Loucy (cell line): ENCODE measurements around the gene RPL12.

Source experiments
- H2AFZ ChIP-seq: fragments of 200-600 bp; sonication (generic); 2 replicates; pipeline ENCODE4 v1.6.0; 2016; ENCODE audit warnings: antibody characterized with exemption, mild to moderate bottlenecking, low read length, moderate library complexity
- H3F3A ChIP-seq: fragments of 200-600 bp; 2 replicates; pipeline ENCODE4 v1.6.0; 2016; ENCODE audit warnings: antibody characterized with exemption, low read depth, mild to moderate bottlenecking
- H3K27me3 ChIP-seq: fragments of 200-600 bp; sonication (generic); 2 replicates; pipeline ENCODE4 v1.6.1; 2014; ENCODE audit warnings: low read length, mild to moderate bottlenecking; ENCODE audit not compliant: insufficient read depth, poor library complexity, severe bottlenecking
- H3K36me3 ChIP-seq: fragments of 200-600 bp; sonication (generic); 2 replicates; pipeline ENCODE4 v1.6.1; 2016; ENCODE audit warnings: low read length; ENCODE audit not compliant: insufficient read depth
- H3K4me1 ChIP-seq: fragments of 200-600 bp; sonication (generic); 2 replicates; pipeline ENCODE4 v1.5.1; 2014; ENCODE audit warnings: low read length, mild to moderate bottlenecking; ENCODE audit not compliant: insufficient read depth, poor library complexity, severe bottlenecking
- H3K4me2 ChIP-seq: fragments of 200-600 bp; sonication (generic); 2 replicates; pipeline ENCODE4 v1.6.0; 2014; ENCODE audit warnings: antibody characterized with exemption, low read length, low read depth, mild to moderate bottlenecking; ENCODE audit not compliant: poor library complexity, severe bottlenecking
- H3K4me3 ChIP-seq: fragments of 200-600 bp; sonication (generic); 2 replicates; pipeline ENCODE4 v1.5.1; 2014; ENCODE audit warnings: low read length, mild to moderate bottlenecking, mixed read lengths; ENCODE audit not compliant: poor library complexity, severe bottlenecking
- H3K79me2 ChIP-seq: fragments of 200-600 bp; sonication (generic); 2 replicates; pipeline ENCODE4 v1.6.1; 2014; ENCODE audit warnings: low read length; ENCODE audit not compliant: insufficient read depth
- H3K9ac ChIP-seq: fragments of 200-600 bp; sonication (generic); 2 replicates; pipeline ENCODE4 v1.6.0; 2014; ENCODE audit warnings: mild to moderate bottlenecking, low read depth, low read length, moderate library complexity; ENCODE audit not compliant: poor library complexity, severe bottlenecking
- H3K9me2 ChIP-seq: fragments of 200-600 bp; sonication (generic); replicated peaks from 2 replicates; pipeline ENCODE4 v1.6.1; 2016; ENCODE audit warnings: low read depth, low read length, mixed read lengths
- H3K9me3 ChIP-seq: fragments of 200-600 bp; sonication (generic); 2 replicates; pipeline ENCODE4 v1.6.1; 2014; ENCODE audit warnings: mild to moderate bottlenecking, antibody characterized with exemption, low read length, low read depth; ENCODE audit not compliant: insufficient read depth
- H4K20me1 ChIP-seq: fragments of 200-600 bp; sonication (generic); 2 replicates; pipeline ENCODE4 v1.6.0; 2014; ENCODE audit warnings: antibody characterized with exemption, low read length, mild to moderate bottlenecking; ENCODE audit not compliant: insufficient read depth, poor library complexity, severe bottlenecking
- CTCF ChIP-seq: fragments of 200-600 bp; sonication (generic); conservative IDR thresholded peaks from 2 replicates; pipeline ENCODE4 v1.5.1; 2014; ENCODE audit warnings: mild to moderate bottlenecking, antibody characterized with exemption, low read length
- EZH2phosphoT487 ChIP-seq: fragments of 200-600 bp; IDR thresholded peaks from 2 replicates; pipeline ENCODE4 v1.6.1; 2018; ENCODE audit warnings: antibody characterized with exemption, mild to moderate bottlenecking, moderate library complexity, borderline replicate concordance

RPL12 gene

GRCh38 chr9:127447416-127448111 is 3.6 kb downstream of the RPL12 start:
- no peak for TF ChIP-seq EZH2phosphoT487
- H3K79me2 ChIP-seq, result peaks cover 51% of the 10 kb centered on the region
- no peak overlapping the region for H3K9ac ChIP-seq
- peaks cover 9% of the 10 kb centered on the region for H3K27me3 ChIP-seq
- H4K20me1 ChIP-seq, result peaks cover 39% of the 10 kb centered on the region
- H2AFZ ChIP-seq, result no peak overlapping the region
- peaks cover 31% of the 10 kb centered on the region for H3K4me1 ChIP-seq
- peak overlapping the region; percentile 98 for H3K4me3 ChIP-seq
- peaks cover 18% of the 10 kb centered on the region; the same call in 1 of the 2 replicates for H3F3A ChIP-seq
- H3K36me3 ChIP-seq, result peaks cover 57% of the 10 kb centered on the region
- peak overlapping the region; percentile 99 for H3K4me2 ChIP-seq
- no peaks in the 10 kb centered on the region for H3K9me2 ChIP-seq
- H3K9me3 ChIP-seq, result no peaks in the 10 kb centered on the region

GRCh38 chr9:127446713-127447415 is 4.3 kb downstream of the RPL12 start:
- H3K9me3 ChIP-seq, result no peaks in the 10 kb centered on the region
- no peak overlapping the region for H2AFZ ChIP-seq
- H3F3A ChIP-seq, result peaks cover 18% of the 10 kb centered on the region; the same call in 1 of the 2 replicates
- no peak overlapping the region for H3K4me2 ChIP-seq
- no peaks in the 10 kb centered on the region for H3K9me2 ChIP-seq
- H3K9ac ChIP-seq, result no peak overlapping the region
- H3K36me3 ChIP-seq, result peaks cover 57% of the 10 kb centered on the region
- no peak for TF ChIP-seq EZH2phosphoT487
- TF ChIP-seq CTCF, result no peak
- H3K79me2 ChIP-seq, result peaks cover 48% of the 10 kb centered on the region
- no peak overlapping the region for H3K4me3 ChIP-seq
- H3K4me1 ChIP-seq, result peaks cover 28% of the 10 kb centered on the region
- peaks cover 39% of the 10 kb centered on the region for H4K20me1 ChIP-seq
- peaks cover 9% of the 10 kb centered on the region for H3K27me3 ChIP-seq

- H3K4me1 ChIP-seq, result peaks cover 28% of the 10 kb centered on the region
- H3K9me2 ChIP-seq, result no peaks in the 10 kb centered on the region
- H3K36me3 ChIP-seq, result peaks cover 60% of the 10 kb centered on the region
- no peaks in the 10 kb centered on the region for H3K9me3 ChIP-seq
- H2AFZ ChIP-seq, result no peak overlapping the region
- peaks cover 18% of the 10 kb centered on the region; the same call in 1 of the 2 replicates for H3F3A ChIP-seq
- H4K20me1 ChIP-seq, result peaks cover 39% of the 10 kb centered on the region
- TF ChIP-seq CTCF, result no peak
- TF ChIP-seq EZH2phosphoT487, result no peak
- no peak overlapping the region for H3K9ac ChIP-seq
- no peak overlapping the region for H3K4me3 ChIP-seq
- H3K27me3 ChIP-seq, result peaks cover 8% of the 10 kb centered on the region
- no peak overlapping the region for H3K4me2 ChIP-seq
- H3K79me2 ChIP-seq, result peaks cover 44% of the 10 kb centered on the region
These were observed 5.1 kb downstream of the RPL12 start for GRCh38 chr9:127445851-127446712.
